GM21360 (cell line): ENCODE data around the gene ADH1A.
"Not testable (repeated sequence)": the region's sequence is repeated elsewhere in the genome, so short reads cannot be mapped to it uniquely, and the experiment has no call there.

Experiments used
- ATAC-seq: cut with Tn5 transposase; IDR thresholded peaks from one replicate; pipeline ENCODE4 v1.9.1; 2021; ENCODE audit warnings: mild to moderate bottlenecking, moderate library complexity; ENCODE audit not compliant: unreplicated experiment

ADH1A gene

DNA sequence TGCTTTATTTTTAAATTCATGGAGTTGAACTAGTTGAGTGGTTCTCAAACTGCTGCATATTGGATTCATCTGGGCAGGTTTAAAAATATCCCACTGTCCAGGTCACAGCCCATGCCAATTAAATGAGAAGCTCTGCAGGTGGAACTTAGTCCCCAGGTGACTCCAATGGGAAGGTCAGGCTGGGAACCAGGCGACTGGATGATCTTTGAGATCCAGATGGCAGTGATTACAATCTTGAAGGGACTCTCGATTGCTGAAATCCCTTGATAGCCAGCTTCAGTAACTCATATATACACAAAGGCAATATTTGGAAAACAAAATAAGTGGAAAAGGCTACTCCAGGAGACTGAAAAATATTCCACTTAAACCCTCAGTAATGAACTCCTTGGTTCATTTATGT lies 8.1 kb downstream of the ADH1A start:
- ATAC-seq, result no peak

DNA sequence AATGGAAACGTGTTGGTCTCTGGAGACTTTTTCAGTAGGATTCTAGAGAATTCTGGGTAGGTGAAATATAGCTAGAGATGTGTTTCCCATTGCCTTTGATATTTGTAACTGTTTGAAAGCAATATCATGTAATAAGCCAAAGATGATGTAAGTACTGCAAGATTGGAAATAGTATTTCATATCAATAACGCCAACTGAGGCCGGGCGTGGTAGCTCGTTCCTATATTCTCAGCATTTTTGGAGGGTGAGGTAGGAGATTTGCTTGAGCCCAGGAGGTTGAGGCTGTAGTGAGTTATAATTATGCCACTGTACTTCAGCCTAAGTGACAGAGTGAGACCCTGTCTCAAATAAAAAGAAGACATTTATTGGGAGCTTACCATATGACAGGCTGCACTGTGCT lies 9.5 kb downstream of the ADH1A start:
- no peak for ATAC-seq

DNA sequence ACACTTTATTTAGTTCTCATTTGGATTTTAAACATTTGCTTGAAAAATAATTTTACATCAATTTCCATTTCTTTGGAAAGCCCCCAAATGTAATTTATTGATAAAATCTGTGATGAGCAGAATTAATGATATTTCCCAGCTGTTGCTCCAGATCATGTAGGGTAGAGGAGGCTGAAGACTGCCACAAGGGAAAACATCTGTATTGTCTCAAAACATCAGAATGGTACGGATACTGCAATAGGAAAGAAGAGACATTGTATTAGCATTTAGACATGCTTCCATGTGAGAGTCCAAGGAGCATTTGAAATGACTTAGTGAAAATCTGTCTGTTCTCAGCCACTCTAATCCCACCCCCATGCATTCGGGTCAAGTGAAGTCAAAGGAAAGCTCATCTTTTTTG lies 14.4 kb downstream of the ADH1A start:
- no peak for ATAC-seq

DNA sequence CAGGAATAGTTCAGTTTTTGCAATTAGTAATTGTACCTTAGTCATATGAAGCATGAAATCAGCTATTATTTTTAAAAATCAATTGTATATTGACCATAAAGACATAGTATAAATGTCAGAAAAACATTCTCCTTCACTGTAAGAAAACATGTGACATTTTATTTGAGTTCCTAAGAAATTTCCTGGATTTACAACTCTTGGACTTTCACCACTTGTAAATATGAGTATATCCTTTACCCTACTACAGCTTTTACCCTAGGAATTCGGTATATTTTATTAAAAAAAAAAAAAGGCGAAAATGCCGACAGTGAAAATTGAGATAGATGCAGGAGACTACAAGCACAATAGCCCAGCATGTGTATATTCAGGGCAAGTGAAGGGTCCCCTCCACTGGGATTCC lies 14.9 kb downstream of the ADH1A start:
- ATAC-seq, result no peak

DNA sequence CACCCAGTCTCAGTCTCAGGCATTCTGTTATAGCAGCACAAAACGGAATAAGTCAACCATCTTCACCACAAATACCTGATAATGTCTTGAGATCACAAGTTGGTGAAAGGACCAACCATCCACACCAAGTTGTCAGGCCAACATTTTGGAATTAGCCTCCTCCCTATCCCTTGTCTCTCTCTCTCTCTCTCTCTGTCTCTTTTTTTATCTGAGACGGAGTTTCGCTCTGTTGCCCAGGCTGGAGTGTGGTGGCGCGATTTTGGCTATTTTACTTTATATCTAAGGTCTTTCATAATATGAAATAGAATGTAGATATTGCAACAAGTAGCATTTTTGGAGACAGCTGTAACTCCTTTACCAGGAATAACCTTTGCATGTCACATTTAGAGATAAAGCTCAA lies 15.7 kb downstream of the ADH1A start:
- ATAC-seq, result no peak

DNA sequence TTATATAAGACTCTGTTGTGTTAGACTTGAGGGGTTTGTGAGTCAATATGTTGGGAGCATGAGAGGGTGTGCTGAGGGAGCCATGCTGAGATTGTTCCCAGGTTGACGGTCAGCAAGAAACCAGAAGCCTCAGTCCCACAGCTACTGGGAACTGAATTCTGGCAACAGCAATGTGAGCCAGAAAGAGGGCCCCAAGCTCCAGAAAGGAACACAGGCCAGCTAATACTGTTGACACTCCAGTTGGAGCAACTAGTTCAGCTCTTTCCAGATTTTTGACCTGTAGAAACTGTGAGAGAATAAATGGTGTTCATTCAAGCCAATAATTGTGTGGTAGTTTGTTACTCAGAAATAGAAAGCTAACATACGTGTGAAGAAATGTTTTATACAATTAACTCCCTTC lies 17.1 kb downstream of the ADH1A start:
- ATAC-seq, result no peak

DNA sequence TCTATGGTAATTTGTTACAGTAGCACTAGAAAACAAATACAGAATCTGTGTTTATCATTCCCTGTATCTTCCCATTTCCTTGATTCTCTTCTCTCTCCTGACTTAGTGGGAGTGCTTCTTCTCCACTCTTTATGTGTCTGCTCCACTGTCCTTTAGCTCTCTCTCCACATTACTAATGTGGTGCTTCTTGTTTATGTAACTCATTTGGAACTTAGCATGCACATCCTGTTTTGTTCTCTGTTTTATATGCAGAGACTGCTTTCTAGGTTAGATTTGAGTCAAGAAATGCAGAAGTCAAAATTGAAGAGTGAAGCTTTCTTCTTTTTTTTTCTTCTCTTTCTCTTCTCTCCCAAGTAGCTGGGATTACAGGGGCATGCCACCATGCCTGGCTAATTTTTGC lies 25.9 kb downstream of the ADH1A start:
- no peak for ATAC-seq

DNA sequence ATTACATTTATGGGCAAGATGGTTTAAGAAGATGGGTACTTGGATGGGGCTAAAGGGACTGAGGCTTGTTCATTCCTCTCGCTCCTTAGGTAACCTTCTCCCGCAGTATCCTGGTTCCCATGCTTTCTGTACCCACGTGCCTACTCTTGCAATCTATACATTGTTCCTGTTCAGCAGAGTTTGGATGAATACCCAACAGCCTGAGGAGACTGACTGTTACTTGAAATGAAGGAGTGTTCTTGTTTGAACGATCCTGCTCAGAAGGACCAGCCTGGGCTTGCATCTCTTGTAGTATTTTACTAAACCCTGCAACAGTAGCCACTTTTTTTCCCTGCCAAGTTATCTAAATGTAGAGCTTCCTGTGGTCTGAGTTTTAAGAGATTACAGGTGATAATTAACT lies 38.0 kb downstream of the ADH1A start:
- no peak for ATAC-seq

DNA sequence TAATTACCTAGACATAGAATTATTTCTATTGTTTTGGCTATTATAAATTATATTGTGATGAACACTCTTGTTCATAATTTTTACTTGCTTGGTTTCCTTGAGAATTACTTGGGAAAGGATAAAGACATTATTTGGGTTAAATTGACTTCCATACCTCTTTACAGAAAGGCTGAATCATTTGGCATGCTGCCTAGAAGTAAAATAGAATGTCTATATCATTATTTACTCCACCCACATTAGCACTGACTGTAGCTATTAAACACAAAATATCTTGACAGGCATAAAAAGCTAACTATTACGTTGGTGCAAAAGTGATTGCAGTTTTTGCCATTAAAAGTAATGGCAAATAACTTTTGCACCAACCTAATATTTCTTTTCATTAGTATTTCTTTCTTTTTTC lies 42.1 kb downstream of the ADH1A start:
- ATAC-seq, result no peak

DNA sequence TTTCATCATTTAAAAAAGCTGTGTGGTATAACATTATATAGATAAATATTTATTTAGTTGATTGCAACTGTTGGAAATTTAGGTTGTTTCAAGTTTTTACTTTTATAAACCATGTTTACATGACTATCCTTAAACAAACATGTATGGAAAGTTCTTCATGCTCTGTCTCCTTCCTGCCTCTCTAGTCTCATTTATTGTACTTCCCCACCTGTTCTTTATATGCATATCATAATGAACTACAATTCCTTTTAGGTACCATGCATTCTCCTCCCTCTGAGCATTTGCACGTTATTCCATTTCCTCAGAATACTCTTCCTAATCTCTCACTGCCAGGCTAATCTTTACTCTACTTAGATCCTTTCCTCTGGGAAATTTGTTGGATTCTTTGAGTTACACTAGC lies 54.8 kb downstream of the ADH1A start:
- no peak for ATAC-seq

DNA sequence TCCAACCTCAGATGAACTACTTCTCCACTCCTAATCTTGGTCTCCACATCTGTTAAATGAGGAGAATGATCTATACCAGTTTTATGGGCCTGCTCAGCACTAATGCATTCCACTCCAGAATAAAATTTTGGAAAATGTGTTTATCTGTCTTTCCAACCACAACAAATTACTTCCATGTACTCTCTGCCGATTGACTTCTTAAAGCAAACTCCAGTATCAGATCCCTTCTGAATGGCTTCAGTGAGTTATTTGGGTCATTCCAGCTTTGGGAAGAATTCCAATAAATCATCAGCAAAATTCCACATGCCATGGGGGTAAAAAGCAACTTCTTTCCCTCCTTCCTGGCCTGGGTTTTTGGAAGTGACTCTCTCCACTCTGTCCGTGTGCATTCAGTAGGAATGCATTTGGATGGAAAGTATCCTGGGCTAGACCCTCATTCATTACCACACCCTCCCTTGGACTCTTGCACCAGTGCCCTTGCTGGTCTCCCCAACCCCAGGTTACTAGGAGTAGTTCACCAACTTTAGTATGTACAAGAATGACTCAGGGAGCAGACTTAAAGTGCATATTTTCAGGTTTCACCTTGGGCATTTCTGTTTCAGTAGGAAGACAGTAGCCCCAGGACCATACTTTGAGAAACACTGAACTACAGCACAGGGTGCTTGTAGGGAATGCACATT lies 56.3 kb downstream of the ADH1A start:
- no peak for ATAC-seq

DNA sequence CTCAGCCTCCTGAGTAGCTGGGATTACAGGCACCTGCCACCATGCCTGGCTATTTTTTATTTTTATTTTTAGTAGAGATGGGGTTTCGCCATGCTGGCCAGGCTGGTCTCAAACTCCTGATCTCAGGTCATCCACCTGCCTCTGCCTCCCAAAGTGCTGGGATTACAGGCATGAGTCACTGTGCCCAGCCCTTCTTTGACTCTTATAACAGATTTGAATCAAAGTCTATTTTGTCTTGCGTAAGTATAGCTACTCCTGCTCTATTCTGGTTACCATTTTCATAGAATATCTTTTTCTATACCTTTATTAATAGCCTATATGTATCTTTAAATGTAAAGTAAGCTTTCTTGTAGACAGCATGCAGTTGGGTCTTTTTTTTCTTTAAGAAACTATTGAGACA lies 57.4 kb downstream of the ADH1A start:
- ATAC-seq, result not testable (repeated sequence)

DNA sequence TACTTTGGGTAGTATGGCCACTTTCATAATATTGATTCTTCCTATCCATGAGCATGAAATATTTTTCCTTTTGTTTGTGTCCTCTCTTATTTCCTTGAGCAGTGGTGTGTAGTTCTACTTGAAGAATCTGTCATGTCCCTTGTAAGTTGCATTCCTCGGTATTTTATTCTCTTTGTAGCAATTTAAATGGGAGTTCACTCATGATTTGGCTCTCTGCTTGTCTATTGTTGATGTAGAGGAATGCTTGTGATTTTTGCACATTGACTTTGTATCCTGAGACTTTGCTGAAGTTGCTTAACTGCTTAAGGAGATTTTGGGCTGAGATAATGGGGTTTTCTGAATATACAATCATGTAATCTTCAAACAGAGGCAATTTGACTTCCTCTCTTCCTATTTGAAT lies 62.1 kb downstream of the ADH1A start:
- ATAC-seq, result not testable (repeated sequence)

DNA sequence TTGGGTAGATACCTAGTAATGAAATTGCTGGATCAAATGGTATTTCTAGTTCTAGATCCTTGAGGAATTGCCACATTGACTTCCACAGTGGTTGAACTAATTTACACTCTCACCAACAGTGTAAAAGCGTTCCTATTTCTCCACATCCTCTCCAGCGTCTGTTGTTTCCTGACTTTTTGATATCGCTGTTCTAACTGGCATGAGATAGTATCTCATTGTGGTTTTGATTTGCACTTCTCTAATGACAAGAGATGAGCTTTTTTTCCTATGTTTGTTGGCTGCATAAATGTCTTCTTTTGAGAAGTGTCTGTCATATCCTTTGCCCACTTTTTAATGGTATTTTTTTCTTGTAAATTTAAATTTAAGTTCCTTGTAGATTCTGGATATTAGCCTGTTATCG lies 63.1 kb downstream of the ADH1A start:
- ATAC-seq, result not testable (repeated sequence)
